Measurements from ENCODE around the gene GRIK2. TPM values are rescaled to one million over a fixed set of nuclear protein-coding genes. Genes with fewer than 3 reads are reported as not detected.

The GRIK2 gene
- total and polyA plus RNA-seq, 2 of the 4 experiments (the other 2 are of a cell fraction): 8.2 to 15.2 TPM

DNA sequence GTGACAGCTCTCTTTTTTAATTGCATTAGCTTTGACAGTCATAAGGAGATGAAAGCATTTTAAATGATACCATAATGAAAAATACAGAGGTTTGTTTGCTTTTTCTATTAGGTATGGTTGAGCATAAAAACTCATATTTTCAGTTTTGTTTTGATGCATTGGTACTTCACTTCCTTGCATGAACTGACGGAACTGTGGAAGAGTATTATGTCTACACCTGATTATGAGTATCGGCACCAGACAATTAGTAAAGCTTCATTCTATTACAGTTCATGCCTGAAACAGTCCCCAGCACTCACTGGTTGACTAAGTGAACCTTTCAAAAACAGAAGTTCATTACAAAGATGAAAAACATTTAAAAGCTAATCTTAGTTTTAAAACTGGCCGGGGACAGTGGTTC, 593.0 kb downstream of the GRIK2 start:
- intact Hi-C loops (cut with micrococcal nuclease): no loop called here
- Histone ChIP-seq H2AFZ (replicated peaks; ENCODE audit: low read length, poor library complexity) (no peak overlapping the region), H3K9ac (ENCODE audit: low read depth, low read length) (no peak overlapping the region), H3K23ac (ENCODE audit: low read depth, low read length) (no peak overlapping the region), H3K27ac (ENCODE audit: insufficient read depth, low read length) (no peak overlapping the region), H2BK5ac (ENCODE audit: low read depth, low read length, poor library complexity, severe bottlenecking) (no peak overlapping the region), H4K8ac (ENCODE audit: low read depth in 2 of 2, low read length in 2 of 2) (no peak overlapping the region), H3K4me2 (ENCODE audit: low read depth, low read length) (no peak overlapping the region), H3K9me3 (ENCODE audit: control insufficient read depth, insufficient read depth, low read length) (no peaks in the 10 kb centered on the region), H3K36me3 (ENCODE audit: control insufficient read depth, insufficient read depth, low read length) (no peaks in the 10 kb centered on the region), H2BK120ac (ENCODE audit: low read depth, low read length) (no peak overlapping the region), H3K4ac (ENCODE audit: low read depth, low read length) (no peak overlapping the region), H3K4me3 (ENCODE audit: insufficient read depth, low read depth, low read length) (no peak overlapping the region), H3K79me1 (ENCODE audit: low read depth in 1 of 2, low read length in 2 of 2) (no peaks in the 10 kb centered on the region), H3K56ac (ENCODE audit: extremely low read depth, insufficient read depth, low read length) (no peak overlapping the region), H3K27me3 (ENCODE audit: control insufficient read depth, insufficient read depth, low read length) (no peaks in the 10 kb centered on the region), H4K91ac (ENCODE audit: insufficient read depth, low read depth, low read length) (no peak overlapping the region), H2AK5ac (ENCODE audit: low read depth, low read length) (no peak overlapping the region), H4K20me1 (ENCODE audit: insufficient read depth, low read length) (no peaks in the 10 kb centered on the region), H3K9me1 (ENCODE audit: insufficient read depth, low read length) (no peaks in the 10 kb centered on the region), H3K18ac (ENCODE audit: low read depth, low read length) (no peak overlapping the region), H2AK9ac (replicated peaks; ENCODE audit: low read depth, low read length, poor library complexity) (no peak overlapping the region), H3K4me1 (ENCODE audit: control insufficient read depth, insufficient read depth, low read length) (no peaks in the 10 kb centered on the region), H4K5ac (ENCODE audit: low read depth, low read length) (no peak overlapping the region), H3K14ac (replicated peaks; ENCODE audit: low read depth, low read length) (no peak overlapping the region), H2BK20ac (ENCODE audit: low read depth, low read length) (no peak overlapping the region), H2BK15ac (ENCODE audit: low read depth, low read length) (no peak overlapping the region)
- no TSS peak for BruUV-seq (replicated peaks)
- POLR2A ChIA-PET (ENCODE audit: unreplicated experiment): no interaction called here
- CTCF ChIA-PET: no interaction called here
- no peak for TF ChIP-seq MXI1 (IDR thresholded peaks at IDR 0.05; ENCODE audit: borderline replicate concordance, low read depth, low read length)
- TF ChIP-seq RCOR1 (IDR thresholded peaks at IDR 0.05; ENCODE audit: insufficient replicate concordance, low read length): no peak
- no peak for TF ChIP-seq POLR2A (IDR thresholded peaks at IDR 0.05; ENCODE audit: low read depth, low read length)
- no peak for TF ChIP-seq RFX5 (IDR thresholded peaks at IDR 0.05; ENCODE audit: low read depth, low read length)
- DNase-seq: no peak
- dilution Hi-C loops (cut with HindIII; ENCODE audit: low sequenced_read_pairs, unreplicated experiment): no loop called here
- no CpG with 5 or more reads among the region's 3 CpGs for WGBS, 2 experiments (ENCODE audit: extremely low coverage in 2 of 2, insufficient read length in 1 of 2)
- in situ Hi-C loops (cut with MboI; ENCODE audit: low sequenced_read_pairs): no loop called here
- ATAC-seq (ENCODE audit: low read depth): no peak

All from IMR-90 (cell line).